ENCODE results near the gene NPAS3.

NPAS3 gene

GRCh38 chr14:33184587-33184986 is 245.9 kb downstream of the NPAS3 start:
- Histone ChIP-seq H3K36me3 (replicated peaks; ENCODE audit: insufficient read depth, low read length) (no peaks in the 10 kb centered on the region), H4K20me1 (ENCODE audit: insufficient read depth, low read length) (no peaks in the 10 kb centered on the region), H3K9me2 (replicated peaks; ENCODE audit: insufficient read depth, low read length) (no peaks in the 10 kb centered on the region), H3K27me3 (replicated peaks; ENCODE audit: insufficient read depth, low read length) (no peaks in the 10 kb centered on the region), H3K4me1 (ENCODE audit: low read length) (no peaks in the 10 kb centered on the region), H3K27ac (ENCODE audit: low read length) (no peak overlapping the region), H3K4me3 (ENCODE audit: low read length) (no peak overlapping the region), H3F3A (ENCODE audit: insufficient read depth, low read length) (no peaks in the 10 kb centered on the region), H3K9me3 (replicated peaks; ENCODE audit: insufficient read depth, low read length) (no peaks in the 10 kb centered on the region), H3K4me2 (ENCODE audit: low read depth, low read length) (no peak overlapping the region), H3K79me2 (ENCODE audit: low read length) (no peaks in the 10 kb centered on the region), H2AFZ (ENCODE audit: low read length) (no peak overlapping the region), H3K9ac (ENCODE audit: low read length) (no peak overlapping the region)
- TF ChIP-seq, protein P1, sequence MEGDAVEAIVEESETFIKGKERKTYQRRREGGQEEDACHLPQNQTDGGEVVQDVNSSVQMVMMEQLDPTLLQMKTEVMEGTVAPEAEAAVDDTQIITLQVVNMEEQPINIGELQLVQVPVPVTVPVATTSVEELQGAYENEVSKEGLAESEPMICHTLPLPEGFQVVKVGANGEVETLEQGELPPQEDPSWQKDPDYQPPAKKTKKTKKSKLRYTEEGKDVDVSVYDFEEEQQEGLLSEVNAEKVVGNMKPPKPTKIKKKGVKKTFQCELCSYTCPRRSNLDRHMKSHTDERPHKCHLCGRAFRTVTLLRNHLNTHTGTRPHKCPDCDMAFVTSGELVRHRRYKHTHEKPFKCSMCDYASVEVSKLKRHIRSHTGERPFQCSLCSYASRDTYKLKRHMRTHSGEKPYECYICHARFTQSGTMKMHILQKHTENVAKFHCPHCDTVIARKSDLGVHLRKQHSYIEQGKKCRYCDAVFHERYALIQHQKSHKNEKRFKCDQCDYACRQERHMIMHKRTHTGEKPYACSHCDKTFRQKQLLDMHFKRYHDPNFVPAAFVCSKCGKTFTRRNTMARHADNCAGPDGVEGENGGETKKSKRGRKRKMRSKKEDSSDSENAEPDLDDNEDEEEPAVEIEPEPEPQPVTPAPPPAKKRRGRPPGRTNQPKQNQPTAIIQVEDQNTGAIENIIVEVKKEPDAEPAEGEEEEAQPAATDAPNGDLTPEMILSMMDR (IDR thresholded peaks at IDR 0.05; ENCODE audit: low read length) = no peak
- TF ChIP-seq EZH2phosphoT487 (IDR thresholded peaks at IDR 0.05; ENCODE audit: low read length) (no peak), EZH2 (optimal IDR thresholded peaks at IDR 0.05; ENCODE audit: low read depth, low read length) (no peak)
- no peak for DNase-seq

GRCh38 chr14:33186656-33187055 is 248.0 kb downstream of the NPAS3 start:
- Histone ChIP-seq H3K36me3 (replicated peaks; ENCODE audit: insufficient read depth, low read length) (no peaks in the 10 kb centered on the region), H3K9me3 (replicated peaks; ENCODE audit: insufficient read depth, low read length) (no peaks in the 10 kb centered on the region), H3K9ac (ENCODE audit: low read length) (no peak overlapping the region), H3K9me2 (replicated peaks; ENCODE audit: insufficient read depth, low read length) (no peaks in the 10 kb centered on the region), H3K4me2 (ENCODE audit: low read depth, low read length) (no peak overlapping the region), H3K4me1 (ENCODE audit: low read length) (no peaks in the 10 kb centered on the region), H3K79me2 (ENCODE audit: low read length) (no peaks in the 10 kb centered on the region), H3K27me3 (replicated peaks; ENCODE audit: insufficient read depth, low read length) (no peaks in the 10 kb centered on the region), H3F3A (ENCODE audit: insufficient read depth, low read length) (no peaks in the 10 kb centered on the region), H3K4me3 (ENCODE audit: low read length) (no peak overlapping the region), H4K20me1 (ENCODE audit: insufficient read depth, low read length) (no peaks in the 10 kb centered on the region), H3K27ac (ENCODE audit: low read length) (no peak overlapping the region), H2AFZ (ENCODE audit: low read length) (no peak overlapping the region)
- no peak for DNase-seq
- TF ChIP-seq, protein P1 (IDR thresholded peaks at IDR 0.05; ENCODE audit: low read length) = no peak
- TF ChIP-seq EZH2phosphoT487 (IDR thresholded peaks at IDR 0.05; ENCODE audit: low read length) (no peak), EZH2 (optimal IDR thresholded peaks at IDR 0.05; ENCODE audit: low read depth, low read length) (no peak)

DNA sequence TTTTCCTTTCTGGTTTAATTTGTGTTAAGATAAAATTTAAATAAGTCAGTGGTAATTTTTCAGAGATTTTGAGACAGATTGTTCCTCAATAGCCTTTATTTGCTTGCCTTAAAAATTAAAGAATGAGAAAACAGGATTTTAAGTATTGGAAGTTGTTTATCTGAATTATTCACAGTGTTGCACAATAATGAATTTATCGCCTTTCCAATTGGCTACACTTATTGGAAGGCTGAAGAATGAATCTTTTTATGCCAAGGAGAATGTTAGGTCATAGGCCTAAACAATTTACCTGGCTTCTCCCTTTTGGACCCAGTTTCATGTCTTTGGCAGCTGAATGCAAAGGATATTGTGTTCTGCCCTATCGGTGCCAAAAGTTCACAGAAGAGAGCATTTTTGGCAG is 250.2 kb downstream of the NPAS3 start:
- no peak for TF ChIP-seq EZH2 (optimal IDR thresholded peaks at IDR 0.05; ENCODE audit: low read depth, low read length)
- TF ChIP-seq EZH2phosphoT487 (IDR thresholded peaks at IDR 0.05; ENCODE audit: low read length) = no peak
- TF ChIP-seq, protein P1 (IDR thresholded peaks at IDR 0.05; ENCODE audit: low read length) = no peak
- H3K9me2 ChIP-seq (replicated peaks; ENCODE audit: insufficient read depth, low read length) = no peaks in the 10 kb centered on the region
- H3K4me2 ChIP-seq (ENCODE audit: low read depth, low read length) = no peak overlapping the region
- no peaks in the 10 kb centered on the region for H3K79me2 ChIP-seq (ENCODE audit: low read length)
- H3K9me3 ChIP-seq (replicated peaks; ENCODE audit: insufficient read depth, low read length) = no peaks in the 10 kb centered on the region
- H3K27ac ChIP-seq (ENCODE audit: low read length) = no peak overlapping the region
- no peaks in the 10 kb centered on the region for H3F3A ChIP-seq (ENCODE audit: insufficient read depth, low read length)
- H3K9ac ChIP-seq (ENCODE audit: low read length) = no peak overlapping the region
- H3K36me3 ChIP-seq (replicated peaks; ENCODE audit: insufficient read depth, low read length) = no peaks in the 10 kb centered on the region
- H4K20me1 ChIP-seq (ENCODE audit: insufficient read depth, low read length) = no peaks in the 10 kb centered on the region
- no peaks in the 10 kb centered on the region for H3K27me3 ChIP-seq (replicated peaks; ENCODE audit: insufficient read depth, low read length)
- no peaks in the 10 kb centered on the region for H3K4me1 ChIP-seq (ENCODE audit: low read length)
- no peak for DNase-seq
- no peak overlapping the region for H2AFZ ChIP-seq (ENCODE audit: low read length)
- H3K4me3 ChIP-seq (ENCODE audit: low read length) = no peak overlapping the region
